Activated CD4-positive, alpha-beta T cell treated with anti-CD3 and anti-CD28 coated beads for 1 hour (primary cell): Measurements from ENCODE around the gene CCNE1.
"Not testable (repeated sequence)": the region's sequence is repeated elsewhere in the genome, so short reads cannot be mapped to it uniquely, and the experiment has no call there.

Source experiments
- DNase-seq: peaks from one replicate; pipeline ENCODE4 v3.0.0-alpha.2; 2020

The CCNE1 gene

DNA sequence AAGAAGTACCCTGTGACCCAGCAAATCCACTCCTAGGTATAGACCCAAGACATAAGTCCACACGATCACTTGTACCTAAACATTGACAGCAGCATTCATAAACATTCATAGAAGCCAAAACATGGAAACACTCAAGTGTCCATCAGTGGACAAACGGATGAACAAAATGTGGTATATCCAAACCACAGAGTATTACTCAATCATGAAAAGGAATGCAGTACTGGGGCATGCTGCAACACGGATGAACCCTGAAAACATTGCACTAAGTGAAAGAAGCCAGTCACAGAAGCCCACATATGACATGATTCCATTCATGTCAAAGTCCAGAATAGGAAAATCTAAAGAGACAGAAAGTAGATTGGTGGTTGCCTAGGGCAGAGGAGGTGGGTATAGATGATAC, 22.8 kb upstream of the CCNE1 start:
- DNase-seq, result no peak

DNA sequence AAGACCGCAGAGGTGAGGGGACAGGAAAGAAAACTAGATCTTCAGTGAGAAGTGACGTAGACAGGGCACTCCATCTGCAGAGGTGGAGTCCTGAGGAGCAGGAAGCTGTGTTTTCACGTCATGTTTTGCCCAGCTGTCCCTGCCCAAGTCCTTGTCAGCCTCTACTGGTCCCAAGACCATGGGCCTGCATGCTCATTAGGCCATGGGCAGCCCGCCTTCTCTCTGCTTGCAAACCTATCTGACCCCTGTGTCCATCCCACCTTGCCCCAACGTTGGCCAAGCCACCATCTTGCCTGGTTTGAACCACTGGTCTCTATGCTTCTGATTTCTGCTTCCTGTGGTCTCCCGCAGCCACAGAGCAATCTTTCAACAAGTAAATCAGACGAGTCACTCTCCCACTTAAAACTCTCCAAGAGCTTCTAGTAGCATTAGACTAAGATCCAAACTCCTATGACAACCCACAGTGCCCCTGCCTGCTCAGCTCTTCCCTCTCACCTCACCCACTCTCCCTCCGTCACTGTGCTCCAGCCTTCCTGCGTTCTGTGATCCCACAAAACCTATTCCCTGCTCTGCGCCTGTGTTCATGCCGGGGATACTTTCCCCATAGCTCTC, 18.6 kb upstream of the CCNE1 start:
- no peak for DNase-seq

DNA sequence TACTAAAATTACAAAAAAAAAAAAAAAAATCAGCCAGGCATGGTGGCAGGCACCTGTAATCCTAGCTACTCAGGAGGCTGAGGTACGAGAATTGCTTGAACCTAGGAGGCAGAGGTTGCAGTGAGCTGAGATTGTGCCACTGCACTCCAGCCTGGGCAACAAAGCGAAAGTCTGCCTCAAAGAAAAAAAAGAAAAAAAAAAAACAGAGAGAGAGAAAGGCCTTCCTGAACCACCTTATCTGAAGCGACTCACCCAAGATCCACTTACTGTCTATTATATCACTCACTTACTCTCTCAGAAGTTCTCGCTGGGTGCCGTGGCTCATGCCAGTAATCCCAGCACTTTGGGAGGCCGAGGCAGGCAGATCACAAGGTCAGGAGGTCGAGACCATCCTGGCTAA, 17.3 kb upstream of the CCNE1 start:
- not testable (repeated sequence) for DNase-seq

DNA sequence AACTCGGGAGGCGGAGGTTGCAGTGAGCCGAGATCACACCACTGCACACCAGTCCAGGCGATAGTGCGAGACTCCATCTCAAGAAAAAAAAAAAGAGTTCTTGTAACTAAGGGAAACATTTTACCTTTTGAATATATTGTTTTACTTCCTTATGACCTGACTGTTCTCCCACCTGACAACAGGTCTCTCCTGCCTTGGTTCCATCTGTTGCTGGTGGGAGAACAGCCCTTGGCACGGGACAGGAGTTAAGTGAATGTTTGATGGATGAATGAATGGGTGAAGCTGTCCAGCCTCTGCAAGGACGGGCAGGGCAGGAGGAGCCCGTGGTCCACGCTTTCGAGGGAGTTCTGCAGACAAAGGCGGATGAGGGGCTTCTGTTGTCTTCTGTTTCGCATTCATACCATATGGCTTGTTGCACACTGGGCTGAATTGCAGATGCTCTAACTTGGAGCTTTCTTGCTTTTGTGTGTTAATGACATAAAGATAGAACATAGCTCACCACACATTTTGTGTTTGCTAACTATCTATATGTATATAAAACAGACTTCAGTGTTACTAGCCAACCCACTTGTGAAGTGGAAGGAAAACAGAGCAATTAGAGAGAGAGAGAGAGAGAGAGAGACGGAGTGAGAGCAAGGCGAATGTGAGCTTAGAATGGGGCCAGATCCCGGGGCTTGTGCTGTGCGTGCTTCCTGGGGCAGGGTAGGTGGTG, 16.2 kb upstream of the CCNE1 start:
- DNase-seq, result no peak

- DNase-seq, result no peak
Observed at GRCh38 chr19:29796173-29796573, 15.6 kb upstream of the CCNE1 start.

- no peak for DNase-seq
Observed at GRCh38 chr19:29798774-29799497, 12.9 kb upstream of the CCNE1 start.

DNA sequence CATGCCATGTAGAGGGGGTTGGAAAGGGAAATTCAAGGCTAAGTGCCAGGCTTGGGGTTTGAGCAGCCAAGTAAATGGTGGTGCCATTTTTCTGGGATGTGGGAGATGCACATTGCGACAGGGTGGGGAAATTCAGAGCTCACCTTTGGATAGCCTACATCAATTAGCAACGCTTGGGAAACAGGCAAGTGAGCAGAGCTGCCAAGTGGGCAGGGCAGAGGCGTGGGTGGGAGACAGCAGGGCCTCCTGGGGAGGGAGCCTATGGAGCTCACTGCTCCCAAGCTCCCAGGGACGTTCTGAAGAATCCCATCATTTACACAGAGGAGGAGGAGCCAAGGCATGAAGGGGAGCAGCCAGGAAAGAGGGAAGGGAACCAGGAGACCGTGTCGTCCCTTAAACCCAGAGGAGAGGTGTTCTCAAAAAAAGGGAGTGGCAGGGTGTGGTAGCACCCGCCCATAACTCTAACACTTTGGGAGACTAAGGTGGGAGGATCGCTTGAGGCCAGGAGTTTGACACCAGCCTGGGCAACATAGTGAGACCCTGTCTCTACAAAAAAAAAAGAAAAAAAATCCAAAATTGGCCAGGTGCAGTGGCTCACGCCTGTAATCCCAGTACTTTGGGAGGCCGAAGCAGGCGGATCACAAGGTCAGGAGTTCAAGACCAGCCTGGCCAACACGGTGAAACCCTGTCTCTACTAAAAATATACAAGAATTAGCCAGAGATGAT, 11.5 kb upstream of the CCNE1 start:
- DNase-seq, result no peak

- DNase-seq, result not testable (repeated sequence)
Observed at GRCh38 chr19:29803951-29804350, 7.8 kb upstream of the CCNE1 start.

DNA sequence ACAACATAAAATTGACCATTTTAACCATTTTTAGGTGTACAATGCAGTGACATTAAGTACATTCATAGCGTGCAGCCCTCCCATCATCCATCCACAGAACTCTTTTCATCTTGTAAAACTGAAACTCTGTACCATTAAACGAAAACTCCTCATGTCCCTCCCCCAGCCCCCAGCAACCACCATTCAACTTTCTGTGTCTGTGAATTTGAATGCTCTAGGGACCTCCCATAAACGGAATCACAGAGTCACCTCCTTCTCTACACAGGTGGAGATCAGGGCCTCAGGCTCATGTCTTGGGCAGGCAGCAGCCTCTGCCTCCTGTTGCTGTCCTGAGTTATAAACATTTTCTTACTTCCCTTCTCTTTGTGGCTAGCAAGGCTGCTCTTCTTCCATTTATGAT, 7.3 kb upstream of the CCNE1 start:
- DNase-seq, result no peak

DNA sequence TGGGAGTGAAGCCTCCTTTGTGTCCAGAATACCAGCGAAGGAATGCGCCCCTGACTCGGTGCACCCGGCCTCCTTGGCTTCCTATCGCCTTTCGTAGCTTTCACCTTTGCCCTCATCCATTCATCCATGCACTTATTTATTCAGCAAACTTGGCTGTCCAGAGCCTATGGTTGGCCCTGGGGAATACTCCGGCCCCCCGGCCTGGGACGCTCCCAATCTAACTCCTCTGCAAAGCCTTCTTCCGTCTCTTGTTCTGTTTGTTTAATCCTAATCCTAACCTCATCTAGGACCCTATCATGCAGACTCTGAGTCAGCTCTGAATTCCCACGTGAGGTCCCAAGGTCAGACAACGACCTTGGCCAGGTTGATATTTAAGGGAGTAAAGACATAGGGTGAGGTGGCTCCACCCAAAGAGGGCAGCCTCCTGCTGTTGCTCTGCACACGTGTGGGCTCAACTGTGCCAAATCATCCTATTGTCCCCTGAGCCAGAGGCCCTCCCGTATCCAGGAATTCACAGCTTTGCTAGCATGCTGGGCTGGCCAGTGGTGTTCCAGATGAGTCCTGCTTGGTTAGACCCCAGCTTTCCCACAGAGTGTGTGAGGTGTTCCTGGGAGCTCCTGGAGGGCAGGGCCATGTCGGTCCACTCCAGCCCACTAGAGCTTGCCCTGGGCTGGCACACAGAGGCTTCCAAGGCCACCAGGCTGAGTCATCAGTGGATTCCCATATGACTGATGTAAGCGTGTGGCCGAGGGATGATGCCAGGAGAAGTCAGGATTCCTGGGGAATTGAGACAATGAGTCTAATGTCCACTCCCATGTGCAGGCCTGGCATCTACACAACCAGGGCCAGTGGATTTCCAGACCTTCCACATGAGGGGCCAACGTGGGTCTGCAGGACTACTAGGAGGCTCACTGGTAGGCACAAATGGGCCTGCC, 6.5 kb upstream of the CCNE1 start:
- DNase-seq, result no peak

GRCh38 chr19:29806098-29806866, 5.5 kb upstream of the CCNE1 start:
- no peak for DNase-seq

DNA sequence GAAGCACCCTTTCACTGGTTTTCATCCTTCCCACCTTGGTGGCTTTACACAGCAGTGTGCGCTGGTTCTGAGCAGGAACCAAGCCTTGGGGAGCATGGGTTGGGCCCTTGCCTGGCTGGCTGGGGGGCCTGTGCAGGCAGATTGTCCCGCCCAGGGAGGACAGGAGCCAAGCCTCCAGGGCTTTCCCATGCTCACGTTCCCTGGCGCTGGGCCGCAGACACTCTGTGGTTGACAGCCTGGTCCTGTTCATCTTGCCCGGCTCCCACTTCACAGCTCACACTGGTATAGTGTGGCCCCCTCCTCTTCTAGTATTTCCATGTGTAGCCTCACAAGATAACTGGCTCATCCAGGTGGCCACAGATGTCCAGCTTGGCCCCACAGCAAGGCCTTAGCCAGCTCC, 4.6 kb upstream of the CCNE1 start:
- DNase-seq, result no peak

GRCh38 chr19:29807870-29808405, 3.9 kb upstream of the CCNE1 start:
- no peak for DNase-seq

DNA sequence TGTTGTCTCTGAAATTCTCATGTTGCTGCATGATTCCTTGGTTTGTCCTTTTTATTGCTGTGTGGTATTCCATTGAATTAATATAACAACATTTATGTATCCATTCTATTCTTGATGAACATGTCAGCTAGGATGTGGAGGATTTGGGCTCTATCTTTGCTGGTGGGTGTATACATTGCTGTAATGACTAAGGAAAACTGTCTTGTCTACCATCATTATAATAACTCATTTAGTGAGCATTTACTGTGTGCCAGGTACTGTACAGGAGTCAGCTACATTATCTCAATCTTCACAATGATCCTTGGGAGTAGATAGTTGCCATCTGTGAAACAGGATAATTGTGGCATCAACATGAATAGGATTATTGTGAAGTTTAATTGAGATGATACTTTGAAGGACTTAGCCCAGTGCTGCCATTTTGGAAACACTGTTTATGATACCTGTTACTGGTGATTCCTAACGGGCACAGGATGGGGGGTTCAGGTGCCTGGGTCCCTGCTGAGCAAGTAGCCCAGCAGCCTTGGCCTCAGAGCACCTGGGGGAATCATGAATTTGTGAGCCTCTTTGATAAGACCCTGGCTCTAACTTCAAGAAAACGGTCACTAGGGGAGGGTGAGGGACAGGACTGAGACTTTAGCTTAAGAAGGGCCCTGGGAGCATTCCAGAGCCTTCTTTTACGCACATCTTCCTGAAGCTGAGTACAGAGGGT, 1.8 kb upstream of the CCNE1 start:
- no peak for DNase-seq

- no peak for DNase-seq
Observed at GRCh38 chr19:29810504-29810871, 1.3 kb upstream of the CCNE1 start.

- DNase-seq, result no peak
Observed at GRCh38 chr19:29812080-29812880, 489 bp downstream of the CCNE1 start.

DNA sequence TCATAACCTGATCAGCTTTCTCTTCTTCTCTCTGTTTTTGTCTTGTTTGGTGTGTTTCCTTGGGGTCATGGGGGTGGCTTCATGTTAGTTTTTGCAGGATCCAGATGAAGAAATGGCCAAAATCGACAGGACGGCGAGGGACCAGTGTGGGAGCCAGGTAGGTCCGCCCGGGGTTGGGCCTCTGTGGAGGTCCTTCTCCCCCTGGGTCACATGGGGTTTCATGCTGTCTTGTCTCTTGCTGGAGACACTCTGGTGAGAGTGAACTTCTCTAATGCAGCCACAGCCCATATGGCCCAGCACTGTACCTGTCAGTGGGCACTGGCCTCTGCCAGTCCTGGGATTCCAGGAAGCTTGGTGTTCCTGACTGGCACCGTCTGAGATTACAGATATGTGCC, 1.1 kb downstream of the CCNE1 start:
- DNase-seq, result no peak

DNA sequence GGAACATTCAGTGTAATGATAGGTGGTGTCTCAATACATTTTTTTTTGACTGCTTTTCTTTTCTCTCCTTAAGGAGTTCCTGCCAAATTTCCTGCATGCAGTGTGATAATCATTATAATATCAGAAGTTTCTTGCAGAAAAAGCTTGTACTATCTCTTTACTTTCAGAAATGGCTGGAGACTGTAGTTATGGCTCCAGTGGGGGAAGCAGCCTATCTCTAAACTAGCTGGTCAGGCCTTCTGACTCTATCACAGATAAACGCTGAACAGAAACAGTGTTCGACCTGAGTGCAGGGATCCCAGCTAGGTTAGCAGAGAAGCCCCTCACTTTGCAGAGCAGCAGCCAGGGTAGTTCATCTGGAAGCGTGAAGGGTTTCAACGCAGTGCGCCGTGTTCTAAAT, 1.9 kb downstream of the CCNE1 start:
- no peak for DNase-seq

DNA sequence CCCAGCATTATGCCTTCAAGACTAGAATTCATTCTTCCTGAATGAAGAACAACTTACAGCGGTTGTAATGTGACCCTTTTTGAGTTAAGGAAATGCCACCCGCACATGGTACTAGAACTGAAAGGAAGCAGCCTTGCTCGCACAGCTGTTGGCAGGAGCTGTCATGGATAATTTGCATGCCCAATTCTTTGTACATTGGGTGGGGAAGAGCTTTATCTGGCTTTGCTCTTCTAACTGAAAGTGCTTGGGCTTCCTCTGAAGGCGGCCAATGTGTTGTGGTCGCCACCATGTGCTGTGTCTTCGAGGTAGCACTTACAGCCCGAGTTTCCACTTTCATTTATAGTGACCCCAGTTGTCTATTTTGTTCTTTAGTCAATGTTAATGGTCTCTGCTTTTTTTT, 3.4 kb downstream of the CCNE1 start:
- DNase-seq, result no peak

DNA sequence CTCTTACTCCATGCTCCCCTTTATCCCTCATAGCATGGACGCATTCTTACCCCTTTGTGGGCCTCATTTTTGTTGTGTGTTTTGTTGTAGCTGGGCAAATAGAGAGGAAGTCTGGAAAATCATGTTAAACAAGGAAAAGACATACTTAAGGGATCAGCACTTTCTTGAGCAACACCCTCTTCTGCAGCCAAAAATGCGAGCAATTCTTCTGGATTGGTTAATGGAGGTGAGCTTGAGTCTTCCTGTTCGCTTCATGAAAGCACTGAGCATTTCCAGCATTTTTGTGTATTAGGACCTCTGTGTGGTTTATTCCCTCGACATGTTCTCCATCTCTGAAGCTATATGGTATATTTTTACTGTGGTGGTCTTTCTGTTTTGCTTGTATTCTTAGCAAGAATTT, 5.5 kb downstream of the CCNE1 start:
- DNase-seq, result no peak
